ENCODE measurements around the gene ATP5F1D.

ATP5F1D gene

DNA sequence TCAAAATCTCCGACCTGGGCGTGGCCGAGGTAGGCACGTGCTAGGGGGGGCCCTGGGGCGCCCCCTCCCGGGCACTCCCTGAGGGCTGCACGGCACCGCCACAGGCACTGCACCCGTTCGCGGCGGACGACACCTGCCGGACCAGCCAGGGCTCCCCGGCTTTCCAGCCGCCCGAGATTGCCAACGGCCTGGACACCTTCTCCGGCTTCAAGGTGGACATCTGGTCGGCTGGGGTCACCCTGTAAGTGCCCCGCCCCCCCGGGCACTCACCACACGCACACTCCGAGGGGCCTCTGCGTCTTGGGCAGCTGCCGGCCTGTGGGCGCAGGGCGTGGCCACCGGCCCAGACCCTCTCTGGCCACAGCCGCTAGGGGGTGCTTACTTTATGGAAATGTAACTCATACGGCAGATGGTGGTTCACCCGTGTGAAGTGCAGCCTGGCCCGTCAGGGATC, 21.0 kb upstream of the ATP5F1D start:
- no peak for DNase-seq
- intact Hi-C loops (cut with DNase I): no loop called here

DNA sequence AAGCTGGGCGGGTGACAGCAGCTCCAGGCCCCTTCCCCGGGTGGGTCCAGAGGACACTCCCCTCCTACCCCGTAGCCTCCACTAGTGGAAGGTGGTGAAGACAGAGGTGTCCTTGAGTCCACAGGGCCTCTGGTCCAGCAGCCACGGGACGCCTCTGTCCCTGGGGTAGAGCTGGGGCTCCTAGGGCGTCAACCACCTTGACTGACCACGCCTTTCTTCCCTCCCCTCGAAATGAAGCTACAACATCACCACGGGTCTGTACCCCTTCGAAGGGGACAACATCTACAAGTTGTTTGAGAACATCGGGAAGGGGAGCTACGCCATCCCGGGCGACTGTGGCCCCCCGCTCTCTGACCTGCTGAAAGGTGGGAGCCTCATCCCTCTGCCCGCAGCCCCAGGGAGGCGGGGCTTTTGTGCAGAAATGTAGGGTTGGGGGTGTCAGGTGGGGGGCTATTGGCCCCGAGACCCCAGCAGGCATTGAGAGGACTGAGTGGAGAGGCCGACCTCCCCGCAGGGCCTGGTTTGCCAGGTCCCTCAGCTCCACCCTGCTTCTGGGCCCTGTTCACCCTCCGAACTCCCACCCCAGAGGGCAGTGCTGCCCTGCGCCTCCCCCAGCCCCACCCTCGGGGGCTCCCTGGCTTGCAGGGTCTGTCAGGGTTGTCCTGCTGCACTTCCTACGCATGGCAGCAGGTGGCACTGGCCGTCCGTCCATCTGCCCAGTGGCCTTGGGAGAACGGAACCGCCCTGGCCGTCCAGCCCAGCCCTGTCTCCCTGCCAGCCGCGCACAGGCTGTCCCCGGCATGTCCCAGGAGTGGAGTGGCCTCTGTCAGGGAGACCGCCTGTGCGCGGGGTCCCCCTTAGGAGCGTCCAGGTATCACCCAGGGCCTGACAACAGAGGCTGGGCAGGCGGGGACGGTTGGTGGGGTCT, 20.3 kb upstream of the ATP5F1D start:
- intact Hi-C loops (cut with DNase I): loop anchor here (1.0 kb wide), 1 partner anchor 19 kb away; no protein-coding TSS in a partner anchor
- DNase-seq: peak in 9 of 10 donors; percentile 62 to 96 (median 71)

DNA sequence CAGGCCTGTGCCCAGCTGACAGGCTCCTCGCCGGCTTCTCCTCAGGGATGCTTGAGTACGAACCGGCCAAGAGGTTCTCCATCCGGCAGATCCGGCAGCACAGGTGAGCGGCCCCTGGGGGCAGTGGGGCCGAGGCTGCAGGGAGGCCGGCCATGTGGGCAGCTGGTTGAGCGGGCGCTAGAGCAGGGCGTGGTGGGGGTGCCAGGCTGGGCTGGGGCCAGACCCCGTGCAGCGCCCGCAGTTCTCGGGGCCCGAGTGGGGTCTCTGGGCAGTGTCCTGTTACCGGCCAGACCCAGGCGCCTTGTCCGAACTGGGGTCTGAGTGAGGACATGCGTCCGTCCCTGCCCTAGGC, 19.7 kb upstream of the ATP5F1D start:
- no peak for DNase-seq
- intact Hi-C loops (cut with DNase I): loop anchor here (1.0 kb wide), 1 partner anchor 18 kb away; no protein-coding TSS in a partner anchor

DNA sequence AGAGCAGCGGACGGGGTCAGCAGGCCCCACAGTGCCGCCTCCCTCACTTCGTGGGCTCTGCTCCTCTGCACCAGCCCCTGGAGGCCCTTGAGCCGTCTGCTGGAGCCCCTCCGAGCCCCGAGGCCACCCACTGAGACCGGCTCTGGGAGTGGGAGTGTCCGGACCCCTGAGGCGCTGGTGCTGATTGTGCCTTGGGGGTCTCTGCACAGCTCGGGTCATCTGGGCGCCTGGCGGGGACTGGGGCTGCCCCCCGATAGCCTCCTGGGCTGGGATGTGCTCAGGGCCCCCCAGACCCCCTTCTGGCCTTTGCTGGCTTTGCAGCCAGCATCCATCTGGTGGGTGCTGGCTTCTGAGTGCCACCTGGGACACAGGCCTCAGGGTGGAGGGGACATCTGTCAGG, 19.2 kb upstream of the ATP5F1D start:
- intact Hi-C loops (cut with DNase I): no loop called here
- DNase-seq: no peak

DNA sequence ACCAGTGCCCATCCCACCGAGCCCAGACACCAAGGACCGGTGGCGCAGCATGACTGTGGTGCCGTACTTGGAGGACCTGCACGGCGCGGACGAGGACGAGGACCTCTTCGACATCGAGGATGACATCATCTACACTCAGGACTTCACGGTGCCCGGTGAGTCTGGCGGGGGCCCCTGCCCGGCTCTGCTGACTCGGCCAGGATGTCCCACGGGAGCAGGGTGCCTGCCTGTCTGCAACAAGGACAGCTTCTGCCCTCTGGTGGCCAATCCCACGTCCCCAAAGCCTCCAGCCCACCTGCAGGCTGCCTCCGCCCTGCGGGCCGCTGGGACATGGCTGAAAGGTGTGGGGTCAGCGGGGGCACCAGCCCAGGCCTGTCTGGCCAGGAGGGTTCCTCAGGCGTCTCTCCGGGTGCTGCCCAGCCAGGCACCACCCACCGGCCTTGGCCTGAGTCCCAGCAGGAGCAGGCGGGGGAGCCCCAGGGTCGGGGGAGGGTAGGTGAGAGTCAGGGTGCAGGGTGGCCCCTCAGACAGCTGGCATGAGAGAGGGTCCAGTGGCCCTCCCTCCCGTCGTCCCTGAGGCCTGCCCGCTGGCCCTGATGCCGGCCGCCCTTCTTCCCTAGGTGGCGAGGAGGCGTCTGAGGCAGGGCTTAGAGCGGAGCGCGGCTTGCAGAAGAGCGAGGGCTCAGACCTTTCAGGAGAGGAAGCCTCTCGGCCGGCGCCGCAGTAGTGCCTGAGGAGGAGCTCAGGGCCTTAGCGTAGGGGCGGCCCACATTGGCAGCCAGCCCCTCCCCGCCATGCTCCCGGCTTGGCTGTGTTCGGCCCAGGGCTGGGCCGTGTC, 18.3 kb upstream of the ATP5F1D start:
- intact Hi-C loops (cut with DNase I): no loop called here
- DNase-seq: no peak

DNA sequence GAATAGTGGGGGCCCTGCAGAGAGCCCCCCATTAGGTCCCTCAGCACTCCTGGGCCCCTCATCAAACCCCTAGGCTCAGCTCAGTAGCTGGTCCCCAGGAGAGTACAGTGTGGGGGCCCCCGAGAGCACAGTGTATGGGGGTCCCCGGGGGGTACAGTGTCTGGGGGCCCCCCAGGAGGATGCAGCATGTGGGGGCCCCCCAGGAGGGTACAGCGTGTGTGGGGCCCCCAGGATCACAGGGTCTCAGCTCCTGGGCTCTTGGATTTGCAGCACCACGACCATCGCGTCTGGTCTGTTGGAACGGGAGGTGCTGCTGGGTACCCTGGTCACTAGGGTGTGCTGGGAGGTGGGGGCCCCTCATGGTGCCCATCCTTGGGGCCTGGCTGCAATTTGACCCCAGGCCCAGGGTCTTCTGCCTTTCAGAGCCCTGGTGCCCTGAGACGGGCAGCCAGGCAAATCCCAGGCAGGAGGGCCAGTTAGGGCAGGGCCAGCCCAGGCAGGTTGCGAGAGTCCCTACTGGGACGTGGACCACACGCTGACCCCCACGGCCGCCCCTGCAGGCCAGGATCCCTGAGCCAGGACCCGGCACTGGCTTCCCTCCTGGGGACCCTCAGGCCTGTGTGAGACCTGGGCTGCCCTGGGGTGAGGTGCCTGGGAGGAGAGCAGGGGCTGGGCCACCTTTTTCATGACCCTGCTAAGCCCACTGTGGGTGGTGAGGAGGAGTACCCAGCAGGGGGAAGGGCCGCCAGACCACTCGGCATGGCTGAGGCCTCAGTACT, 17.3 kb upstream of the ATP5F1D start:
- DNase-seq: no peak
- intact Hi-C loops (cut with DNase I): no loop called here

DNA sequence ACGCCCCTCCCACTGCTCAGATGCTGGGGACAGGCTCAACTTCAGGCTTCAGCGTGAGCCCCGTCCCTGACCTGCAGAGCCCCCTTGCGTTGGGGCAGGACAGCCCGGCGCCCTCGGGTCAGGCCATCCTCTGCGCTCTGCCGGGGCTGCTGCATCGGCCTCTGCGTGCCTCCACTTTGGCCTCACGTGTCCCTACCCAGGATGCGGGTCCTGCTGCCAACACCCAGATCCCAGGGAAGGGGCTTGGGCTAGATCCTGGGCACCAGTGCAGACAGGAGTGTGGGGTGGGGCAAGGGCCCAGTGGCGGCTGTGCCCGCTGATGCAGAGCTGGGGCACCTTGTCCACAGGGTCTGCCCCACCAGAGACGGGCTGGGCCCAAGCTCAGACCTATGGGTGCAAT, 16.7 kb upstream of the ATP5F1D start:
- intact Hi-C loops (cut with DNase I): no loop called here
- DNase-seq: no peak

DNA sequence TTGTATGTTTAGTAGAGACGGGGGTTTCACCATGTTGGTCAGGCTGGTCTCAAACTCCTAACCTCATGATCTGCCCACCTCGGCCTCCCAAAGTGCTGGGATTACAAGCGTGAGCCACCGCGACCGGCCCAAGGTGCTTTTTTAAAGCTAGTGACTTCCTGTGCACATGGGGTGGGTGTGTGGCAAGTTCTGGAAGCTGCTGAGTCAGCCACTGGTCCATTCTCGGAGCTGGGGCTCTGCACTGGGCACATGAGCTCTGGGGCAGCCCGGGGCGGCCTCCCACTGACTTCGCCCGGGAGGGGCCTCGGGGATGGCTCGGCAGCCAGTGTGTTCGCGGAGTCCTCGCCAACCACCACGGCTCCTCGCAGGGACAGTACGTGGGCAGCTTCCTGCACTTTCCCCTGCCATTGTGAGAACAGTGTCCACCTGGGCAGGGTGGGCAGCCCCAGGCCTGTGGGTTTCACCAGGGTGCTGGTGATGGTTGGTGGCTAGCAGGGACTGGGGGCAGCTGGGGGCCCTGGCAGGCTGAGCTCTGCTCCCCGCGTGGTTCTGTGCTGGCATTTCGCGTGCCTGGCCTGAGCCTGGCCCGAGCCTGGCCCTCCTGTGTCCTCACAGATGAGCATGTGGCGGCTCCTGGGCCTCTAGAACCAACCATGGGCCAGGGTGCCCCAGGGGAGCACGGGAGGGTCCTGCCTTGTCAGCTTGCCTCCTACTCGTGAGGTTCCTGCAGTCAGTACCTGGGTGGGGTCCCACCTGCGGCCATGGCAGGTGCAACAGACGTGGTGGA, 15.9 kb upstream of the ATP5F1D start:
- no peak for DNase-seq
- intact Hi-C loops (cut with DNase I): no loop called here

DNA sequence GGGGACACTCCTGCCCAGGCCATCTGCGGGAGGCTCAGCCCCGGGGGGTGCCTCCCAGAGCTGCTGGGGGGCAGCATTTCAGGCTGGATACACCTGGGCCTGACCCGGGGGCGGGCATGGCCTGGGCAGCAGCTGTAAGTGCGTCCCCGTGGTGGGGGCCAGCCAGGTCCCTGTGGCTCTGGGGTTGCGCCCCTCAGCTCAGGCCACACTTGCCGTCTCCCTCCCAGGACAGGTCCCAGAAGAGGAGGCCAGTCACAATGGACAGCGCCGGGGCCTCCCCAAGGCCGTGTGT, 15.4 kb upstream of the ATP5F1D start:
- intact Hi-C loops (cut with DNase I): no loop called here

DNA sequence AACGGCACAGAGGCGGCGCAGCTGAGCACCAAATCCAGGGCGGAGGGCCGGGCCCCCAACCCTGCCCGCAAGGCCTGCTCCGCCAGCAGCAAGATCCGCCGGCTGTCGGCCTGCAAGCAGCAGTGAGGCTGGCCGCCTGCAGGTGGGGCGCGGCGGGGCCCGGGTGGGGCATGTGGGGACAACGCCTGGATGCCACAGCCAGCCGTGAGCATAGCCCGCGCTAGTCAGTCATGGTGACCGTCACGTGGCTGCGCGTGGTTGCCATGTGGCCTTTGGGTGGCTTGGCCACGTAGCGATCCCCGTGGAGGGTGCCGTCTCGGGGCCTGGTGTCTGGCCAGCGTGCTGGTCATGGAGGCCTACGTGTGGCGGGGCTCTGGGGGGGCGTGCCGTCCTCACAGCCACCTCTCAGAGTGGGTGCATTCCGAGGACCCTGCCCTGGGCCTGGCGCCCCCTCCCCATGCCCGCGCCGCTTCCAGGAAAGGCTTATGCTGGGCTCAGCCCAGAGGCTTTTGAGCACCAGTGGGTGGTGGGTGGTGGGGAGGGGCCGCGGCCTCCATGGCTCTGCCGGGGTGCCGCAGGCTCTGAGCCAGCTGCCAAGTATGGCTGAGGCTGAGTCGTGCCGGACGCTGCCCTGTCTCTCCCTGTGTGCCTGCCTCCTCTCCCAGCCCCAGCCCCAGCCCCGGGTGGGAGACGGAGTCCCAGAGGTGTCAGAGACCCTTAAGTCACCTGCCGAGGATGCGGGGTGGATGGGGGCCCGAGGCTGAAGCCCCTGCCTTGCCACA, 14.8 kb upstream of the ATP5F1D start:
- intact Hi-C loops (cut with DNase I): no loop called here

More for the DNA sequence above, 15.4 kb upstream of the ATP5F1D start:
- no peak for DNase-seq

DNA sequence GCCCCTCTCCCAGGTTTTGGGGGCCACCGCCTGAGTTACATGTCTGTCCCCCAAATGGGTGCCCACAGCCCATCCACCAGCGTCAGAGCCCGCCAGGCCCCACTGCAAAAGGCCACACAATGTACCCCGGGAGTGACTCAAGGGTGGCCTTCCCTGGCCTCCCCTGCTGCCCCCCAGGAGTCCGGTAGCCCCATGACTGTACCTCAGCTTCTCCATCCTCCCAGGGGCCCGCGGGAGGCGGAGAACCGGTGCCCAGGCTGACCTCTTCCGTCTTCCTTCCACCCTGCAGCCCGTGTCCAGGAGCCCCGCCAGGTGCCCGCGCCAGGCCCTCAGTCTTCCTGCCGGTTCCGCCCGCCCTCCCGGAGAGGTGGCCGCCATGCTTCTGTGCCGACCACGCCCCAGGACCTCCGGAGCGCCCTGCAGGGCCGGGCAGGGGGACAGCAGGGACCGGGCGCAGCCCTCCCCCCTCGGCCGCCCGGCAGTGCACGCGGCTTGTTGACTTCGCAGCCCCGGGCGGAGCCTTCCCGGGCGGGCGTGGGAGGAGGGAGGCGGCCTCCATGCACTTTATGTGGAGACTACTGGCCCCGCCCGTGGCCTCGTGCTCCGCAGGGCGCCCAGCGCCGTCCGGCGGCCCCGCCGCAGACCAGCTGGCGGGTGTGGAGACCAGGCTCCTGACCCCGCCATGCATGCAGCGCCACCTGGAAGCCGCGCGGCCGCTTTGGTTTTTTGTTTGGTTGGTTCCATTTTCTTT, 14.1 kb upstream of the ATP5F1D start:
- DNase-seq: no peak
- intact Hi-C loops (cut with DNase I): no loop called here

More for the DNA sequence above, 14.8 kb upstream of the ATP5F1D start:
- peak in 1 of 10 donors; percentile 84 for DNase-seq

DNA sequence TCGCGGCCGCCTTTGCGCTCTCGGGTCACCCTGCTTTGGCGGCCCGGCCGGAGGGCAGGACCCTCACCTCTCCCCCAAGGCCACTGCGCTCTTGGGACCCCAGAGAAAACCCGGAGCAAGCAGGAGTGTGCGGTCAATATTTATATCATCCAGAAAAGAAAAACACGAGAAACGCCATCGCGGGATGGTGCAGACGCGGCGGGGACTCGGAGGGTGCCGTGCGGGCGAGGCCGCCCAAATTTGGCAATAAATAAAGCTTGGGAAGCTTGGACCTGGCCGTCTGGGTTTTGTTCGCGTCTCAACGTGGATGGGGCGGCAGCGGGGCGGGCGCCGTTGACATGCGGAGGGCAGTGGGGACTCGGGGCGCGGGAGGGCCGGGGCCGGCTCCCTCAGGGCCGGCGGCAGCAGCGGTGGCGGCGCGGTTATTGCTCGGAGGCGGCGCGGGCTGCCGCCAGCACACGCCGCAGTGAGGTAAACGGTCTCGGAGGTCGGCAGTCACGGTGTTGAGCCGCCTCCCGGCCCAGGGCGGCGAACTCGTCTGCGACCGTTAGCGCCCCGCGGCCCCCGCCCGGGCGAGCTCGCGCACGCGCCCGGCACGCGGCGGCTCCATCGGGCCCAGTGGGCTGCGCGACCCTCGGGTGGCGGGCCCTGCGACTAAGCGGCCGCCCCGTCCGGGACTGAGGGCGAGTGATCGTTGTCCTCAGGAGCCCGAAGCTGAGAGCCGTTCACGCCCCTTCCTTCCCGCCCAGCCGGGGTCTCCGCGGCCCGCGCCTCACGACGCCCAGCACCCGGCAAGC, 13.2 kb upstream of the ATP5F1D start:
- intact Hi-C loops (cut with DNase I): no loop called here
- no peak for DNase-seq

DNA sequence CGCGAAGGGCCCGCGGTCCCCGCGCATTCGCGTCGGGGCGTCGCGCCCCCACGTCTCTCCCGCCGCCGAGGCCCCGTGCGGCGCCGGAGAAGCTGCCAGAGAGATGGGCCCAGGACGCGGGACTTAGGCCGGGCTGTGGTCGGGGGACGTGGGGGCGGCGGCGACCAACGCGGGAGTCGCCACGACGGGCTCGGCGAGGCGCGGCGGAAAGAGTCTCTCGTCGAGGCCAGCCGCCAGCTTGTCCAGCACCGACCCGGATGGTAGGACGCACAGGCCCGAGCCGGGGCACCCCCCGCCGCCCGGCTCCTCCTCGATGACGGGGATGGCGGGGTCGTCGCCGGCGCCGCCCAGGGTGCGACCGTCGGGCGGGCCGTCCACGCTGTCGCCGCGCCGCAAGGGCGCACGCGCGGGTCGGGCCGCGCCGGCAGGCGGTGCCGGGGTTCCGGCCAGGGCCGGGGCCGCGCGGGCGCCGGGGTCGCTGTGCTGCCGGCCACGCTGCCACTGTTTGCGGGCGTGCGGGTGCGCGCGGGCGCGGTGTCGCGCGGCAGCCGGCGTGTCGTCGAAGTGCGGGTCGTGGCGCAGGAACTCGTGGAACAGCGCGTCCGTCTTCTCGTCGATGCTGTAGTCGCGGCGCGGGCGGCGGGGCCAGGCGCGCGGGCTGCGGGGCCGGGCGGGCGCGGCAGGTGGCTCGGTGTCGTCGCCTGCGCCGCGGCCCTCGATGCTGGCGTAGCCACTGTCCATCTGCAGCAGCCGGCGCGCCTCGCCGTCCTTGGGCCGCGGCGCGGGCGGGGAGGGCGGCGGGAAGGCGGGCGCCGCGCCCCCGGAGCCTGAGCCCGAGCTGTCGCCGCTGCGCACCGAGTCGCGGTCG, 12.3 kb upstream of the ATP5F1D start:
- intact Hi-C loops (cut with DNase I): no loop called here
- no peak for DNase-seq

DNA sequence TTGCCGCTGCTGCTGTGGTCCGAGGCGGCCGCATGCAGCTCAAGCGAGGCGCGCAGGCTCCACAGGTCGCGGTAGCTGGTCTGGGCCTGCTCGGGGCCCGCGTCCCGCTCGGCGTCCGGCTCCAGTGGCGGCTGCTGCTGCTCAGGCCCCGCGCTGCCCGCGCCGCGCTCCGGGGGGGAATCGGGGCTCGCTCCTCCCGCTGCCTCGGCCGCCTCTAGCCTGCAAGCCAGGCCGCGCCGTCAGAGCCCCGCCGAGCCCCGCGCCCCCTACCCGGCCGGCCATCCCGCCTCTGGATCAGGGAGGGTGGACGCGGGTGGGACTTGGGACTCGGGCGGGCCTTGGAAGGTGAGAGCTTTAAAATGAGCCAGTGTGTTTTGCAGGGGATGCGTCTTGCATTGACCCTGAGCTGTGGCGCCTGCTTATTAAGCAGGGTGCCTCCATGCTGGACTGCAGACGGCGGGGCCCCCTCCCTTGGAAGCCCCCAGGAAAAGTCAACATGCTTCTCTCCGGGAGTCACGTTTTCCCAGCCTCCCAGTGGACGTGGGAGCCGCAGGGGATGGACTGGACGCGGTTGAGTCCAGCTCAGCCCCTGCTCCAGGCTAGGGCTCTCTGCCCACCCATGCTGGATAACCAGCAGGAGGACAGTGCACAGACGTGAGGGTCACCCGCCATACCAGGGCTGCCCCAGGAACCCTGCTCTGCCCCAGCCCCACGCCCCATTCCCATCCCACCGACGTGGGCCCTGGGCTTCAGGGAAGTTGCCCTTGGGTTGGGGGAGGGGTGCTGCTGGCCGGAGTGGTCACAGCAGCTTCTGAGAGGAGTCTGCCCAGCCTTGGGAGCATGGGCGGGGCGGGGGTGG, 11.4 kb upstream of the ATP5F1D start:
- intact Hi-C loops (cut with DNase I): no loop called here
- no peak for DNase-seq

DNA sequence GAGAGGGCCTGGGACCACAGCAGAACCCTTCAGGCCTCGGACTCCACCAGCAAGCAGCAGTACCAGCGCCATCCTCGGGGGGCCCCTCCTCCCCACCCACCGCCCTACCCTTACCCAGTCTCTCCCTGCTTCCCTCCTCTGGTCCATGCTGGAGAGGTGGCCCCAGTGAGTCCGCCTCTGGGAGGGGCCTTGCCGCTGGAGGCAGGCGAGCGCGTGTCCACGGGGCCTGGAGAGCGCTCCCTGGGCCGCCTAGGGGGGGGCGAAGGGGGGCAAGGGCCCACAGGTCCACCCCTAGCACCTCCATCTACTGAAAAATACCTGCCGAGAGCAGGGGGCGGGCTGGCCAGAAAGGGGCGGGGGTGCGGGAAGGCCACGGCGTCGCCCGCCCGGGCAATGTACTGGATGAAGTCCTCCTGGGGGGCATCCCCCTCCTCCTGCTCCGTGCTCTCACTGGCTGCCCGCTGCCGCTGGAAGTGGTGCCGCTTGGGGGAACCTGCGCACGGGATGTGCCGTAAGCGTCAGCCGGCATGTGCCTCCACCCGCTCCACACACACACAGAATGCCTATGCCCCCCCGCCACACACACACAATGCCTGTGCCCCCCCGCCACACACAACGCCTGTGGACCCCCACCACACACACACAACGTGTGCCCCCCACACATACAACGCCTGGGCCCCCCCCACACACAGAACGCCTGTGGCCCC, 10.6 kb upstream of the ATP5F1D start:
- DNase-seq: peak in 1 of 10 donors; percentile 87

More for the DNA sequence above, 10.6 kb upstream of the ATP5F1D start:
- intact Hi-C loops (cut with DNase I): no loop called here

All from posterior cingulate gyrus (tissue), 11 donors.